Mucosa of gallbladder (tissue), 1 donor: ENCODE data around the gene DPY30. TPM values are rescaled to one million over a fixed set of nuclear protein-coding genes. Genes with fewer than 3 reads are reported as not detected.

Experiments used
- DNase-seq: peaks from one replicate; pipeline ENCODE4 v3.0.0-alpha.2; 2020; ENCODE audit warnings: low spot score
- total RNA-seq: library from RNA; stranded (reverse); gene quantifications from one replicate; pipeline ENCODE4 v1.2.1, GENCODE V29; 2021
- donor health status: DM: no; HTN: no; CAD: no.

DPY30 gene
- total RNA-seq, 1 donor from 2014 or later: 65.1 TPM

DNA sequence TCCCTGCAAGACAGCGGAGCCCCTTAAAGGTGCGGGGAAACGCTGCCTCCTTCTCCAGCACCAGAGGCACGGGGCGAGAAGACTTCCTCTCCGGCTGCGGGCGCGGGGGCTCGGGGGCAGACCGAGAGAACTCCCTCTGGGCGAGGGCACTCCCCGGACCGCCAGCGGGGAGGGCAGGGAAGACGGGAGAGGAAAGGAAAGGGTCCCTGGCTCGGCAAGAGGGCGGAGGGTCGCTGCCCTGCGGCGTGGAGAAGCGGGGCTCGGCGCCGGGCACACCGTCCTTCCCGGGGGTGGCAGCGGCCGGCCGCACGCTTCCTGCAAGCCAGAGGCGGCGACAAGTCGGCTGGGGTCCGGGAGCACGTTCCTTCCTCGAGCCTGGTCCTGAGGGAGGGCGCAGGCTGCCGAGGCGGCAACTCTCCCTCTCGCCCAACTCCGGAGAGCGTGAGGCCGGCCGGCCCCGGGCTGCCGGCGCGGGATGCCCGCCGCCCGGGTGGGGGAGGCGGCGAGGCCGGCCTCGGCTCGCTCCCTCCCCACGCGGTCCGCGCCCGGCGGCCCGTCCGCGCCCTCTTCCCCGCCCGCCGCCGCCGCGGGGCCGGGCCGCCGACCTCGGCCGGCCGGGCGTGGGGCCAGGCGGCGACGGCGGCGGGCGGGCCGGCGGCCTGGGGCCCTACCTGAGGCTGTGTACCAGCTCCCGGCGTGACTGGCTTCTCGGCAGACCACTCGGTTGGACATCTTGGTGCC, 29.9 kb downstream of the DPY30 start:
- peak; percentile 13 for DNase-seq

DNA sequence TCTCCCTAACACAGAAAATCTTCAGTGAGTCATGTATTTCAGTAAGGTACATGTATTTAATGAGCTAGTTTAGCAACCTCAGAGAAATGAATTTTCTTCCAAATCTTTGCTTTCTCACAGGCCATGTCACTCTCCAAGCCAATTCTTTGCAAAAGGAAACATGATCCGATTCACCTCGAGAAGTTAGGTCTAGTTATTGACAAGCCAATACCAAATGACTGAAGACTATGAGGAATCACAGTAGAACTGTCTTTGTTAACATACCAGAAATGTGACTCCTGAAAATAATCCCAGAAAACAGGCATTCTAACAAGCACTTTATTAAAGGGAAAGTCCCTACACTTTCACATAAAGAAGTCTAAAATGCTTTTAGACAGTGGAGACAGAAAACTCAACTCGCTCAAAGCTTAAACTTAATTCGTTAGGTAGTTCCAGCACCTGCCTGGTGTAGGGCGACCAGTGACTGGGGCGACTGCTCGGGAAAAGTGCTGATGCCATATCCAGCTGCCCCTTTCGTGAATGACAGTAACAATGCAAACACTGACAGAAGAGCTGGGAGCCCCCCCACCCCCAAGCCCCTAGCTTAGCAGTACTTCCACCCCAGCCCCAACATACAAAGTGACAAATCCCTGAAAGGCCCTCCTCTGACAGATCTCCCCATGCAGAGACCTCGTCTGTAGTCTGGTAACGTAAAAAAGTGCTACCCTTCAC, 30.6 kb downstream of the DPY30 start:
- no peak for DNase-seq

DNA sequence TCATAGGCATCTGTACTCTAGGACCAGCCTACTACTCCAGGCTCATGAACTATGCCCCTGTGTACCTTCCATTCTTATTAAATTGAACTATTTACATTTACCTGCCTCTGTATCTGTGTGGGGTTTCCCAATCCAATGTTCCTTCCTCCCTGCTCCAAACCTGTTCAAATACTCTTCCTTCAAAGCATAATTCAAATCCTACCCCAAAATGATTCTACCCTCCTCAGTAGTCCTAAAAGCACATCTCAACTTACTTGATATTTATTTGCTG, 32.5 kb downstream of the DPY30 start:
- no peak for DNase-seq

DNA sequence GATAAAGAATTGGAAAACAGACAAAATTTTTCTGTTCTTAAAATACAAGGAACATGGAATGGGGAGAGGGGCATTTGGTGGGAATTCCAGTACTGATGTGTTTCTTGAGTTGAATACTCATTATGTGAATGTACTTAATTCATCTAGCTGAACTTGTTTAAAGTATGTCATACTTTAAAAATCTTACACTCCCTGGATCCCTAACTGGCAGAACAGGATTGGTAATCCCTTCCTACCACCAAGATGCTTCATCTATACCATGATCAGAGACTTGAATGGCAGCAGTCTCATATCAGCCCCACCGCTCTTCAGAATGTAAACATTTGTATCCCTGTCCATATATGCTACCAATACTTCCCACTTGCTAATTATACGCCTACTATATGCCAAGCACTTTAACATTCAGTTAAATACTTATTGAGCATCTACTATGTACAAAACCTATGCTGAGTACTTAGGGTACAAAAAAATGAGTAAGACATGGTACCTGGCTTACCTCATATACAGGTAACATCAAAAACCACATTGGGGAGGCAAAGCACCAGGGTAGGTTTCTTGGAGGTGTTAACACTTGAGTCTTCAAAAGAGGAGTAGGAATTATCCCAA, 34.1 kb downstream of the DPY30 start:
- DNase-seq: no peak

- no peak for DNase-seq
Measured at GRCh38 chr2:32003791-32004190, 35.8 kb downstream of the DPY30 start.

- DNase-seq: no peak
Measured at GRCh38 chr2:32002406-32002805, 37.2 kb downstream of the DPY30 start.

- no peak for DNase-seq
Measured at GRCh38 chr2:31999438-31999837, 40.2 kb downstream of the DPY30 start.

DNA sequence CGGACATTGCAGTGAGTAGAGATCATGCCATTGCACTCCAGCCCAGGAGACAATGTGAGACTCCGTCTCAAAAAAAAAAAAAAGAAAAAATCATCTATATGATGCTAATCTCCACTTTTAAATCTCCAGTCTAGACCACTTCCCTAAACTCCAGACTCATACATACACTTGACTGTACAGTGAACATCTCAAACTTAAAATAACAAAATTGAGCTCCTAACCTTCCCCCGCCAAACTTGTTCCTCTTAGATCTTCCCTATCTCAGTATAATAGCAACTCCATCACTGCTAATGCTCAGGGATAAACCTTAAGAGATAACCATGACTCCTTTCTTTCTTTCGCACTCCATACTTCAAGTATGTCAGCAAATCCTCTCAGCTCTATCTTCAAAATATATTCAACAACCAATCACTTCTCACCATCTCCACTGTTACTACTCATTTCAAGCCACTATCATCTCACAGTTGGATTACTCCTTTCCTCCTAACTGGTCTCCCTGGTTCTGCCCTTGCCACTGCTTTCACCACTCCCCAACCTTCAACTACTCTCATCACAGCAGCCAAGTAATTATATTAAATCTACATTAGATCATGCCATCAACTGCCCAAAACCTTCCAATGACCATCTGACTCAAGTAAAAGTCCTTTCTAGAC, 40.7 kb downstream of the DPY30 start:
- DNase-seq: no peak

- DNase-seq: no peak
Measured at GRCh38 chr2:31997653-31998052, 42.0 kb downstream of the DPY30 start.

DNA sequence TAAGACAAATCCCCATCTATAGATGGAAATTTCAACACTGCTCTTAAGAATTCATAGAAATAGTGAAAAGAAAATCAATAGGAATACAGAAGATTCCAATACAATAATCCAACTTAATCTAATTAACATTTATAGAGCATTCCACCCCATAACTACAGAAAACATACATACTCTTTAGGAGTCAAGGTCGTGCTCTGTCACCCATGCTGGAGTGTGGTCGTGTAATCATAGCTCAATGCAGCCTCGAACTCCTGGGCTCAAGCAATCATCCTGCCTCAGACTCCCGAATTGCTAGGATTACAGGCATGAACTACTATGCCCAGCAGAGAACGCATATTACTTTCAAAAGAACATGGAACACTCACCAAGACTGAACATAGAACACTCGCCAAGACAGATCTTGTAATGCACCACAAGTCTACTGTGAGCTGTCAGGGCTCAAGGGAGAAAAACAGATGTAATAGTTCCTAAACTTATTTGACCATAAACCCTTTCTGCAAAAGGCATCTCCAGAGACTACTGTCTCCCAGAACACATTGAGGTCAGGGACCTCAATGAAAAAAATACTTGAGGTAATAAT, 42.9 kb downstream of the DPY30 start:
- DNase-seq: no peak

GRCh38 chr2:31992934-31993333, 46.7 kb downstream of the DPY30 start:
- DNase-seq: no peak

DNA sequence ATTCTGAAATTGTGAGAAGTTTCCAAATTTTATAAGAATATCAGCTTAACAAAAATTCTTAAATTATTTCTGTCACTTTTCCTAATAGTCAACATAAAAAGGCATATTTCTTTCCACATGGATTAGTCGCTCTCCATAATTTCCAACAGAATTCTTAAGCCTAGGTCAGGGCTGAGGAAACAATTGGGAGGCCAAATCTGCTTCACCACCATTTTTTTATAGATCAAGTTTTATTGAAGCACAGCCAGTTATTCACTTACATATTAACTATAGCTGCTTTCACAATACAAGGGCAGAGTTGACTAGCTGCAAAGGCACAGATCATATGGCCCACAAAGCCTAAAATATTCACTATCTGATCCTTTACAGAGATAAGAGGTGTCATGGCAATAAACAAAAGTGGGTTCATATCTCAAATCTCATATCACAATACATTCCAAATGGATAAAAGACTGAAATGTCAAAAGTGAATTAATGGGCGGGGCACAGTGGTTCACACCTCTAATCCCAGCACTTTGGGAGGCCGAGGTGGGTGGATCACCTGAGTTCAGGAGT, 47.5 kb downstream of the DPY30 start:
- DNase-seq: no peak

GRCh38 chr2:31989946-31990345, 49.7 kb downstream of the DPY30 start:
- no peak for DNase-seq

DNA sequence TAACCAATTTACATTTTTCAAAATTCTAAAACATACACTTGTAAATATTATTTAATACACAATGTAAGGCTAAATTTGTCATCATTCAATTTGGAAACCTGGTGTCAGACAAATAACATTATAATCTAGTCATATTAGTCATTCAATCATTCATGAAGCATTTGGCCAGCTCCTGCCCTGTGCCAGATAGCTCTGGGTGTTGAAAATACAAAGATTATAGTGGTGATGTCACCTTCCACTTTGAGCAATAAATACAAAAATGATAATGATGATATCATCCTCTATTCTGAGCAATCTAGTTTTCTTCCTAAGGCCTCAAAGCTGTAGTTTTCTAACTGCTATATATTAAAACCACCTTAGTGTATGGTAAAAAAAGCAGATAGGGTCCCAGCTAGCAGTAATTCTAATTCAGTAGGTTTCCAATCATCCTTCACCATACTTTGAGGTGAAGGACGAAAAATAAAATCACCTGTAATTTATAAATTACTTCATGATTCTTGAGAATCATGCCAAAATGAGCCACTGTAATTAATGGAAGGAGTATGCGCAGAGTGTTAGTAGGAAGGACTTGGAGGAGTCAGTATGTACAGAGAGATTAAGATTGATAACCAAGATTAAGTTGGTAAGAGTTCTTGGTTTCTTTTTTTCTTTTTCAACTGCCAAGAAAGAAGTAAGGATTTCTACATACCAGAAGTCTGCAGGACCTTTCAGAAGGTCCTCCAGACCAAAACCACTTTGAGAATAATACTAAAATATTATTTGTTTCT, 52.0 kb downstream of the DPY30 start:
- DNase-seq: no peak

- DNase-seq: no peak
Measured at GRCh38 chr2:31986906-31987305, 52.7 kb downstream of the DPY30 start.

- DNase-seq: no peak
Measured at GRCh38 chr2:31983762-31984467, 55.7 kb downstream of the DPY30 start.

DNA sequence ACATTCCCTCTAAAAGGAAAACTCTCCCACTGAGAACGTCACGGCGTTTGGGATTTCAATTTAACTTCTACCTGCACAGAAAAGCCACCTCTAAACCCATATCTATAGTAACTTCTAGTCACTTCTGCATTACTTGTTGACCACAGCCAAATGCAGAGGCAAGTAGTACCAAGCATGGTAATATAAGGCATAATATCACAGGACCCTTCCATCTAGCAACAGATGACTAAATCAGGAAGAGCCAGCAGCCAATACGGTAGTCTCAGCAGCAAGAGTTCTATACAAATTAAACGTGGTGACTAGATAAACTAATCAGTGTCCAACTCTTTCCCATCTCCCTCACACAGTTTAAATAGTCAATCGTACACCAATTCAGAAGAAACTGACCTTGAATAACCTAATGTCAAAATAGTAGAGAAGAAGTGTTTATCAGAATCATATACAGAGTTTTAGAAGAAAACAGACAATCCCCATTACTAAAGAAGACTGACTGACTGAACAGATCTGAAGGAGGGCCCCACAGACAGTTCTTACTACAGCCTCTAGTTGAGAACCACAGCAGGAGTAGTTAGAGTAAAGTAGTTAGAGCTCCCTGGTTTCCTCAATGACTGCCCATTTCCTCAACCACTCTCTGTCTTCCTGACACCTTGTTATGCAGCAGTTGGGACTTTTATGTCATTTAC, 58.8 kb downstream of the DPY30 start:
- no peak for DNase-seq

- no peak for DNase-seq
Measured at GRCh38 chr2:31979956-31980355, 59.6 kb downstream of the DPY30 start.

GRCh38 chr2:31979018-31979417, 60.6 kb downstream of the DPY30 start:
- DNase-seq: no peak

DNA sequence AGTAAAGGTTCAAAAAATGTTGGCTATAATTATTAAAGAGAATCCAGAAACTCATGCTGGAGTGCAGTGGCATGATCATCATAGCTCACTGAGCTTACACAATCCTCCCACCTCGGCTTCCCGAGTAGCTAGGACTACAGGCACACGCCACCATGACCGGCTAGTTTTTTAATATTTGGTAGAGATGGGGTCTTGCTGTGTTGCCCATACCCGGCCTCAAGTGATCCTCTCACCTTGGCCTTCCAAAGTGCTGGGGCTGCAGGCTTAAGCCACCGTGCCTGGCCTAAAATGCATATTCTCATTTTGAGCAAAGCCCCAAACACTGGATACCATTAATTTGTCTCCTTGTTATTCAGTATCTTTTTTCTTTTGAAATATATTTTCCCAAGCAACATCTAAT, 61.2 kb downstream of the DPY30 start:
- DNase-seq: no peak
